NCI-H128 (cell line): ENCODE results near the gene PKNOX2.

Experiments used
- DNase-seq: peaks from one replicate; lab custom pipeline; 2025; ENCODE audit not compliant: unreplicated experiment; lab: John Stamatoyannopoulos, UW

Gene PKNOX2

GRCh38 chr11:125333354-125334073 is 169.0 kb downstream of the PKNOX2 start:
- no peak for DNase-seq

- no peak for DNase-seq
These were observed 170.6 kb downstream of the PKNOX2 start for GRCh38 chr11:125335106-125335505.

DNA sequence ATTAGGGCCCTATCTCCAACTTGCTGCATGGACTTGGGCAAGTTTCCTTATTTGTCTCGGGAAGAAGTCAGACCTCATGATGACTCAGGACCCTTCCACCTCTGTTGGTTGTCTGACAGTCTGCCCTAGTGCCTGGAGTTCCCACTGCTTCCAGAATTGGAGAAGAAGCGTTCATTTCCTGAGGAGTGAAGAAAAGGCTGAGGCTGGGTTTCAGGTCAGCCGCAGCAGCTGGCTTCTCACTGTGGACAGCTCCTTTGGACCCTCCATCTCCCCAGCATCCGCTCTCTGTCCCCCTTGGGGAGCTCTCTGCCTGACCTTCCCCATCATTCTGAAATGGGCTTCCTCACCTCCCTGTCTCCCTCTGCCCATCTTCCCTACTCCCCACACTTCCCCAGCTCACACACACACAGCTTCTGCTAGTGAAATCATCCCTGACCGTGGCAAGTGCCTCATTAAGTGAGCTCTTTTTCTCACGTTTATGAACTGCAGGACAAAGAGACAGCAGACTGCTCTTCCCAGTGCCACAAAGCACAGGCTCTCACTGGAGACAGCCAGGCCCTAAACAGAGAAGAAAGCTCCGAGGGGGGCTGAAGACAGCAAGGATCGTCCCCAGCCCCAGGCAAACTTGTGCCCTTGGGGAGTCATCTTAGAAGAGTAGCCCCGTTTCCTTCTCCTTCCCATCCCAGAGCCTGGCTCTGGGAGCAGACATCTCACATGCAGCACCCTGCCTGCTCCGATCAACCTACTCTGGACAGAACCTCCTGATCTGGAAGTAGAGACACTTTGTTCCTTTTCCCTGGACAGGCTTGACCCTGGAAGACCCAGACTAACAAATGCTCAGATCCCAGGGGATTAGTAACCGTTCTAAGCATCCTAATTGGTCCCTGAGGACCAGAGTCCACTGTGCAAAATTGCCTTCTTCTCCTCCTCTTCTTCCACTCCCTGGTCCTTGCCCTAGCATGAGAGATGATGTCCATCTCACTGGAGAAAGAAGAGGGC is 173.6 kb downstream of the PKNOX2 start:
- no peak for DNase-seq

DNA sequence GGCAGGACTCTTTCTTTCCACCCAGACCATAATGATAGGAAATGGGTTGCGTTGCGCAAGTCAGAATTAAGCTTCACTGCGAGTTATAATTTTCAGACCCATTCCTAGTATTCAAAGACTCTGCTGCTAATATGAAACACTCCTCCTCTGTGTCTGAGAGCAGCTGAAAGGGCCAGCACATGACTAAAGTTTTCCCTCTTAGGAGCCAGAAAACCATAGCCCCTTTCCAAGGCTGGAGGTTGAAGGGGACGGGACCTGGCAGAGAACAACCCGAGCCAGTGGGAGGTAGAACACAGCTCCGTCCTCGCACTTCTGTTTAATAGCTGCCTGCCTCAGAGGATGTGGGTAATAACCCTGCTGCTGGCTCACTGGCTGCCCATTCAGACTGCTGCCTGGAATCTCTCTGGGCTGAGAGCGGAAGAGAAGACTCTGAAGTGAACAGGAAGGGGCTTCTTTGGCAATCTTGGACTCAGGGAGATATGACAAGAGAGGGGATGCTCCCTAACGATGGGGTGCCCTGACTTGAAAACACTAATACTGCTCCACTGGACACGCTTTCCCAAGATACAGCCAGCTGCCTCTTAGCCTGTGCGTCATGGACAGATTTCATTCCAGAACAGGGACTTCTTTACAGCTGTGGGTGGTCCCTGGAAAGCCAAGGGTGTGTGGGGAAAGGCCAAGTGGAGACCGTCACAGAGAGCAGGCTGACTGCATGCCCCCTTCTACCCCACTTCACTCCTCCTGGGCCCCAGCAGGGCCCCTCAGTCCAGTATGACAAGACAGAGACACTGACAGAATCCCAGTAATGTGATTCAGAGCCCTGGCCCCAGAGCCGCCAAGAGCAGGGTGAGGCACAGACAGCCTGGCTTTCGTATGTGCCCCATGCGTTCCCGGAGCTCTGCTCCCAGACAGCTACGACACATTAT is 174.6 kb downstream of the PKNOX2 start:
- DNase-seq, result no peak

- no peak for DNase-seq
These were observed 177.1 kb downstream of the PKNOX2 start for GRCh38 chr11:125341676-125342075.

DNA sequence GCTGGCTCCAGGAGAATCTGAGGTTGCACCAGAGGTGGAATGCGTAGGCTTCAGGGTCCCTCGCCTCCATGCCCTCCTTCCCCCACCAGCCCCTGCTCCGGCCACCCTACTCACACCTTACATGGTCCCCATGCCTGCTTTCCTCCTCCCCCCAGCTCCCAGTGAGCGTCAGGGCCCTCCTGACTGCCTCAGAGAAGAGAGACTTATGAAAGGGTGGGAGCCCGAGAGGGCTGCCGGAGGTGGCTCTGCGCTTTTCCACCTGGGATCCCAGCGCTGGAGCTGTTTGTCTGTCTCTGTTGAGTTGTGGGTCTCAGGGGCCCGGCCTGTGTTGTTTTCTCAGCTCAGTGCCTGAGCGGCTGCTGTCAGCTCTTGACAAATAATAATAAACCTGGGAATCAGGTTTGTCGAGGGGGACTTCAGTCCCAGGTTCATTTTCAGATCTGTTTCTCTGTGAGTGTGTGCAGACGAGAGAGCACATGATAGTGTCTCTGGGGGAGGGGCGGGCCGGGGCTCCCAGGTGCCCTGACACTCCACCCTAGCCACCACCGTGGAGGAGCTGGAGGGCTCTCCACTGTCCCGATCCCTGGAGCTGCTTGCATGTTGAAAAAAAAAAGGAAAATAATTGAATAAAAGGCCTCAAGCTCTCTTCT is 177.9 kb downstream of the PKNOX2 start:
- DNase-seq, result no peak

GRCh38 chr11:125343086-125343717 is 178.7 kb downstream of the PKNOX2 start:
- DNase-seq, result no peak

DNA sequence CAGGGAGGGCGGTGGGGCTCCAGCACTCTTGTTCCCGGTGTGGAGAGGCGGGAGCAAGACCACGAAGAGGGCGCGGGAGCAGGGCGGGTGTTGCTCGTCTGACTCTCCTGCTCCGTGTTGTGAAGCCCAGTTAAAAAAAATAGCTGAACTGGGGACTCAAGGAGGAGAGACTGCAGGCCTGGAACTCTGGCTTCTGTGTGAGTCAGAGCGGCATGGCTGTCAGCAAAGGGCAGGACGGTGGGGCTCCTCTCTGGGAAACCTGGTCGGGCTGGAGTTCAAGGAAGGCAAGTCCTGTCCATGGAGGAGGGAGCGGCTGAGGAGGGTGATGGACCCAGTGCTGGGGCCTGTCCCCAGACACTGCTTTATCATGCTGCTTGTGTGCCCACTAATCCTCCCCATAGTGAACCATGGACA is 179.2 kb downstream of the PKNOX2 start:
- no peak for DNase-seq

- no peak for DNase-seq
These were observed 180.4 kb downstream of the PKNOX2 start for GRCh38 chr11:125344846-125345420.

DNA sequence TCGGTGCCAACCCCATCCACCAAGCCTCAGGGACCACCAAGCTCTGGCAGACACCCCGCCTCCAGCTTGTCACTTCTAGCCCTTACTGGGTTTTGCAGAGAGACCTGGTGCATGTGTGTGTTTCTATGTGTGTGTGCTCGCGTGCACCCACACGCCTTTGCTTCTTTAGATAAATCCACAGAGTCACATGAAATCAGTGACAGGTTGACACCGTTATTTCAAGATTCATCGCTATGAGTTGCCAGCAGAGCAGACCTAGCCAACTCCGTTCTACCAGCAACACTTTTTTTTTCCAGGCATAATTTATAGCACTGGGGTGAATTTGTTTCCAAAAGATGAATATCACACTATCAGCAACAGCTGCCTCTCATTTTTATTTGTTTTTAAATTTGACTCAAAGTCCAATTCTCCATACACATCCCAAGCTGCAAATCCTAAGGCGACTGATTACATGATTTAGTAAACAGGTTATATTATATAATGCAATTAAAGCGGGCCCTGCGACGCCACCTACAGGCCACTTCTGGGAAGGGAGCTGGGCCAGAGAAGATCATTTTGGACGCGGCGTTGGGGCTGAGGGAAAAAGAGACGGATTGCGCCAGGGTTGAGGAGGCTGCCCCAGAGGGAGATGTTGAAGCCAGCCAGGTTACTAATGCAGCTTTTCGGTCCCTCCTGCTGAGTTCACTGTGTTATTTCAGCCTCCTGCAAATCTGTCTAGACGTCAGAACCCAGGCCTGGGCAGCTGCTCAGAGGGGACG is 181.0 kb downstream of the PKNOX2 start:
- peak; percentile 19 for DNase-seq

DNA sequence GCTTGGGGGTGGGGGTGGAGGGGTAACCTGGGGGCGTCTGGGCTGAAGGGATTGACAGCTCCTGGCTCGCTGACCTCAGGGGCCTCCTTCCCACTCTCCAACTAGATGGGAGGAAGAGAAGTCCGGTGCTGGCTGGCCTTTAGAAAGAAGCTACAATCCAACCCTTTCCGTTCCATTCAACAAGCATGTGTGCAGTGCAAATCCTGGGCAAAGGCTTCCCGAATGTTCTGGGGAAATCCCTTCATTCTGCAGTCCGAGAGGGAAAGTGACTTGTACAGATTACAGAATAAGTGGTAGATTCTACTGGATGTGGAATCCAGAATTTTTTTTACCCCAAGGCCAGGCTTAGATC is 181.6 kb downstream of the PKNOX2 start:
- DNase-seq, result no peak

- no peak for DNase-seq
These were observed 182.2 kb downstream of the PKNOX2 start for GRCh38 chr11:125346565-125347260.

- DNase-seq, result no peak
These were observed 182.7 kb downstream of the PKNOX2 start for GRCh38 chr11:125347261-125347585.

DNA sequence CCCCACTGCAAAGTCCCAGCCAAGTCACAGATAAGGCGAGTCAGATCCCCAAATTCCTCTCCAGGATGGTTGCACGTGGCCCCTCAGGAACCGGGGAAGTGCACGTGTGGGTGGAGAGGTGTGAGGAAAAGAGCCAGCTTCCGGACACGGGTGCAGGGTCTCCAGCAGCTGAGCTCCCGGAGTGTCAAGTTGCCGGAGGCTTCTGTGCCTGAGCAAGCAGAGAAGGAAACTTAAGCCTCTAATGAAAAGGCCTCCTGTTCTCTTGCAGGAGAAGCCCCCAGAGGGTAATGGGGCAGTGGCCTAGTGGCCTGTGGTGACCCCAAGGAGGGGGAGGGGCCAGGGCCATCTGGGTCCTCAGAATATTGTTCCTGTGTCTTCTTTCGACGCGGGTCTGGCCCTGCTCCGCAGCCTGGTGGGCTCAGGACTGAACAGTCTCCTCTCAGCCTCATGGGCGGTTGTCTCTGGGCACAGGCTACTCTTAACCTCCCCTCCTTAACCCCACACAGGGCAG is 183.6 kb downstream of the PKNOX2 start:
- DNase-seq, result no peak

DNA sequence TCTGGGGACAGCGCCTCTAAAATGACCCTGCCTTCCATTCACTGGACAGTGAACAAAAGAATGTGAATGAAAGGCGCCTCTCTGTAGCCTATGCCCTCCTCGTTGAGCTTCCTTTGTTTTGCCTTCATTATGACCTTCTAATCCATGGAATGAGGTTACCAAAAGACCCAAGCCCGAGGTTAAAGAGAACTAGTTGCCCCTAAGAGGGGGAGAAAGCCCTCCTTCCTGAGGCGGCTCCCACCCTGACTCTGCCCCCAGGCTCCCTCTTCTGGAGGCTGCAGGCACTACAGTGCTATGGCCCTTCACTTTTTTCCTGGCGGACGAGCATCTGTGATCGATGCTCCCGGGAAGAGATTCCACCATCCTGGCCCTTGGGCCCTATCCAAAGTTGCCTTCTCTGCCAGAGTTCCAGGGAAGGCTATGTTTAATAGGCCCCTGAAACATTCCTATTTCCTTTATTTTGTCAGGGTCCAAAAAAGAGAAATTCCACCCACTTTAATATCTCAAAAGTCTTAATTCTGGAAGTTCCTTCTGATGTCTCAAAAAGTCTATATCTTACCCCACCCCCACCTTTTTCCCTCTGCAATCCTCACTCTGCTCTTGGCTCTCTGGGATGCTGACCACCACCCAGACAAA is 184.2 kb downstream of the PKNOX2 start:
- DNase-seq, result no peak

- DNase-seq, result no peak
These were observed 185.9 kb downstream of the PKNOX2 start for GRCh38 chr11:125350206-125351032.
